Fibroblast of skin of left quadriceps (primary cell): Measurements from ENCODE around the gene MEGF11.
"Not testable (repeated sequence)": the region's sequence is repeated elsewhere in the genome, so short reads cannot be mapped to it uniquely, and the experiment has no call there.

Experiments
- DNase-seq, 2 experiments: peaks; one replicate each; pipeline ENCODE4 v3.0.0-alpha.2; 2013; ENCODE audit warnings: low read depth in 2 of 2

Gene MEGF11

DNA sequence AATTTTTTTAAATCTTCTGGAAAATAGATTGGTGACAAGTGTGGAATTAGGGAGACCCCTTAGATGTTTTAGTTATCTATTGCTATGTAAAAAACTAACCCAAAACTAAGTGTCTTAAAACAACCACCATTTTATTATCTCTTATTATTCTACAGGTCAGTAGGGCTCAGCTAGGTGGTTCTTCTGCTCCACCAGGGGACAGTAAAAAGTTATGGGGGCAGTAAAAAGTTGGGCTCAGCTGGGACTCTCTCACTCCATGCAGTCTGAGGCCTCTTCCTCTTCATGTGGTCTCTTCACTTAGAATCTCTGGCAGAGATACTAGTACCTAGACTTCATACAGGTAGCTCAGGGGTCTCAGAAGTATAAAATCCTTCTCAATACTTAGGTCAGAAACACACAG is 21.8 kb upstream of the MEGF11 start:
- no peak for DNase-seq

DNA sequence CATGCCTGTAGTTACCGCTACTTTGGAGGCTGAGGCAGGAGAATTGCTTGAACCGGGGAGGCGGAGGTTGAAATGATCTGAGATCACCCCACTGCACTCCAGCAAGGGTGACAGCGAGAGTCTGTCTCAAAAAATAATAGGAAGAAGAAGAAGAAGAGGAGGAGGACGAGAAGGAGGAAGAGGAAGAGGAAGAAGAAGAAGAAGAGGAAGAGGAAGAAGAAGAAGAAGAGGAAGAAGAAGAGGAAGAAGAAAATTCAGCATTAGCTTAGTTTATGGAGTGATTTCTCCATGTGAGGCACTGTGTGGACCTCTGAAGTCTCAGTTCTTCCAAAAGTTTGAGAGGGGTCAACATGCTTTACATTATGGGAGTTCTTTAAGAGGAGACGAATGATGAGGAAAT is 17.4 kb upstream of the MEGF11 start:
- no peak for DNase-seq

DNA sequence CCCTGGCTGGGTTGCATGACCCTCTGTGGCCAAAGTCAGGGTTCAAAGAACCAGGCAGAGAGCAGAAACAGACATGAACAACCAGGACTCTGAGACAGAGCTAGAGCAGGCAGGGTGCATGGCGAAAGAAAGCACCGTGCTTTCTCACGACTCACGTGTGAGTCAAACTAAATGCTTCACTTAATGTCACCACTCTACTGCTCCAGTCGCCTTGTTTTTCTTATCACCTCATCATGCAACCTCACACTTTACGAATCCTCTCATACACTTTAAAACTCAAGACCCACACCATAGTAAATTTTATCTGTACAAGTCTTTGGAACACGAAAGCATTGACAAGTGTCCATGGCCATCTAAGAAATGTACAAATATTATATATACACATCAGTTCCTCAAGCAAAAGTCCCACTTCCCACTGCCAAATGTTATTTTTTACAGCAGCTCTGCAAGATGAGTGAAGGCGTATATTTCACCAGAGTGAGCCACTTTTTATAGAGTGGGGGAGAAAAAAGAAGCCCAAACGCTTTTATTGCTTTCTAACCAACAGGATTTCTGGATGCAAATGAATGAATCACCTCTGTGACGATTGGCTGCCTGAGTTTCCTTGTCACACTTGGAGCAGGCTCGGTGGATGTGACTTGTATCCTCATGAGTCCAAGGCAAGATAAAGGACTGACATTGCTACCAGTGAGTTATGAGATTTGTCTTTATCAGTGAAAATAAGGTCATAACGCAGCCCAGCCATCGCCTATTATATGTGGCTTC is 16.0 kb upstream of the MEGF11 start:
- DNase-seq, result no peak

DNA sequence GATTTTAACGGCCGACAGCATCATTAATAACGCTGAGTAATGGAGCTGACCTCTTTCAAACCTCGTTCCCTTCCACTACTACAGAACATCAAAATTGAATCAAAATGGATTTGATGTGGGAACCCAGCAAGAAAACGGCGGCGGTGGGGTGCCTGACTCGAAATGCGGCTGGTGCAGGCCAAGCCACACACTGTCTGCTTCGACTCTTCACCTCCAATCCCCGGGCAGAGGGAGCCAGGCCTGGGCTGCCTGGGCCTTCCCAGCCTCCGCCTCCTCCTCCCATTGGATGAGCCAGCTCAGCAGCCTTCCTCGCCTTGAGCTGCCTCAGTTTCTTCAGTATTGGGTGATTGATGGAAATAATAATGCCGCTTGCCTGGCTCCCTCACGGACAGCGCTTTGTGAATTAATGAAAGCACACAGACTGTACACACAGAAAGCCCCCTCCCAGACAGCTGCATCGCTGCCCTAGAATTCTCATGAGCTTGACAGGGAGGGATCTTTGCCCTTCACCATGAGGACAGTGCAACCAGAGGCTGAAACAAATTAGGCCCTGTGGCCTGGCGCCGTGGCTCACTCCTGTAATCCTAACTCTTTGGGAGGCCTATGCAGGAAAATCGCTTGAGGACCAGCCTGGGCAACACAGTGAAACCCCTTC is 11.4 kb upstream of the MEGF11 start:
- DNase-seq, result no peak

DNA sequence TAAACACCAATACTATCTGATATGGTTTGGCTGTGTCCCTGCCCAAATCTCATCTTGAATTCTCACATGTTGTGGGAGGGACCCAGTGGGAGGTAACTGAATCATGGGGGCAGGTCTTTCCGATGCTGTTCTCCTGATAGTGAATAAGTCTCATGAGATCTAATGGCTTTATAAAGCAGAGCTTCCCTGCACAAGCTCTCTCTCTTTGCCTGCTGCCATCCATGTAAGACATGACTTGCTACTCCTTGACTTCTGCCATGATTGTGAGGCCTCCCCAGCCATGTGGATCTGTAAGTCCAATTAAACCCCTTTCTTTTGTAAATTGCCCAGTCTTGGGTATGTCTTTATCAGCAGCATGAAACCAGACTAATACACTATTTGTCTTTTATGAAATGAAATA is 9.3 kb upstream of the MEGF11 start:
- DNase-seq, result not testable (repeated sequence)

DNA sequence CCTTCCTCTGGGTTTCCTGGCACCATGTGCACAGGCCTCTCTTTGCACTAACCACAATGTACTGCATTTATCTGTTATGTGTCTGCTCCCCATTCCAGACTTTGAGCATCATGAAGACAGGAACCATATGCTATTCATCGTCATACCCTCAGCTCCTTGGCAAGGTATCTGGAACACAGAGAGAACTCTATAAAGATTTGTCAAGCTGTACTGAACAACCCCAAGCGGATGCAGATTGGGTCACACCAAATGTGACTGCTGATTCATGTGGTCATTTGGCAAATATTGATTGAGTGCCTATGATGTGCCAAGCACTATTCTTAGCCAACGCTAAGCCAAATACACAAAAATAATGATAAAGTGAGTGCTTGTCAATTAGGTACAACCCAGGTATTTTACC is 7.5 kb upstream of the MEGF11 start:
- no peak for DNase-seq

DNA sequence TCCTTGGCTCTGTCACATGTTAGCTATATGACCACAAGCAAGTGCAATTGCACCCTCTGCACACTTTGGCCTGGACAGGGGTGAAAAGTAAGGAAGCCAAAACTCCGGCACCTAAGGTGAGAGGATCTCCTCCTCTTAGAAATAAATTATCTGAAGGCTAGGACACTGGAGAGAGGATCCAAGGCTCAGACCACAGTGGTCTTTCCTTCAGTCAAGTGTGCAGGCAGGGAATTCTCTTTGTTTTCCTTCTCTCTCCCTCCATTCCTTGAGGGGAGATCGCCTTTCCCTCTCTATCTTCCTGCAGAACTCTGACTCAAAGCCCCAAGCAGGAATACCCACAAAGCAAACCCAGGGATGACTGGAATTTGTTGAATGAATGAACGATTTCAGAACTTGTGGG is 3.1 kb upstream of the MEGF11 start:
- no peak for DNase-seq

DNA sequence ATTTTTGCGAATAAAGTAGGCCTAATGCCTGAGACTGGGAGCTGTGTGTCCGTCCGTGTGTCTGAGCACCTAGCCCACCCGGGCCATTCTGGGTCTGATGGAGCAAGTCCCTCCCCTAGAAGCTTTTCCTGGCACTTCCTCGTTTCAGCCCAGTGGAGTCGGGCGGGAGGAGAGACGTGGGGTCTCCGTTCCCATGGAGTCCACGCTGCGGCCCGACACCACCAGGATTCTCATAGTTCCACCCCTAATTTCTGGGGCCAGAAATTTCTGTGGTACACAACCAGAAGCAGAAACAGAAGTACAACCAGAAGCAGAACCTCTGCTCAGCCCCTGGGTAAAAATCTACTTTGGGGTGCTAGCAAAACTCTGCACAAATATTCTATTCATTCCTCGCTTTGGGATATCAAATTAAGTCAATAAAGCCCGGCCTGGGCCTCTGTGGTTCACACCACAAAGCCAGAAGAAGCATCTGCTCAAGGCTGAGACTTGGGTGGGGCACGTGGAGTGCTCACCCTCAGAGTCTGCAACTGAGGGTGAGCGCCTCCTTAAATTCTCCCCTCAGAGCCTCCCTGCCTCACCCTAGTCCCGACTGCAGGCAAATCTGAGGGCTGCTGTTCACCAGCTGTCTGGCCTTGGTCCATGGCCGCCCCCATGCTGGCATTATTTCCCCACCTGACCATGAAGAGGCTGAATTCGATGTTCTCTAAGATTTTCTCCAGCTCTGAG is 1.6 kb upstream of the MEGF11 start:
- DNase-seq, result no peak

DNA sequence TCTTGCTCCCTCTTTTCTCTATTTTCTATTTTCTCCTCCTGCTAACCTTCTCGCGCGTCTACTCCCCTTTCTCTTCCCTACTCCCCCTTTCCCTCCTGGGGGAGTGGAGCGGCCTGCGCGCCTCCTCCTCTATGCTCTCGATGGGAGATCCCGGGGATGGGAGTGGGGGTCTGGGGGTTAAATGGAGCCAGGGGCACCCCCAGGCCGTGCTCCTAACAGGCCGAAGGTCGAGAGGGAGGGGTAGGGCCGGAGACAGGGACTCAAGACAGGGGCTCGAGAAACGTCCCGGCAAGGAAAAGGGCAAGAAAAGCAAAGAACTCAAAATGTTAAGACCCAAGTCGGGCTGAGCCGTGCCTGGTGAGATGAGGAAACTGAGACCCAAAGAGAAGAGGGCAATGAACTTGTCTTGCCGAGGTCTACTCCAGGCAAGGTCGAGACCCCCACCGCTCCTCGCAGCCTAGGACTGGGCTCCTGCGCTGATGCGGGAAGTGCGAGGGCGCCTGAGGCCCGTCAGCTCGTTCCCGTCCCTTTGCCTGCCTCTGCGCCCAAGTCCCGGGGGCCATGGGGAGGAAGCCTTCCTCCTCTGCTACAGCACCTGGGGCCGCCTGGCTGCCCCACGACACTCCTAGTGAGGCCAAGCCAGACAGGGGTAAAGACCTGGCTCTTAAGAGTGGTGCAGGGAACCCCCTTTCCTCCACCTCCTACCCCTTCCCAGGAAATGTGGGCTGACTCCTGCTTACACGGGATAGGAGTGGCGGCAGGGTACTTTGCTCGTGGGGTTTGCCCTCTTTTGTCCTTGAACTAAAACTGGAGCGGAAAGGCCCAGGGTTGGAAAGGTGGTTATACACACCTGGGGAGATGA is 770 bp upstream of the MEGF11 start:
- DNase-seq, result no peak

DNA sequence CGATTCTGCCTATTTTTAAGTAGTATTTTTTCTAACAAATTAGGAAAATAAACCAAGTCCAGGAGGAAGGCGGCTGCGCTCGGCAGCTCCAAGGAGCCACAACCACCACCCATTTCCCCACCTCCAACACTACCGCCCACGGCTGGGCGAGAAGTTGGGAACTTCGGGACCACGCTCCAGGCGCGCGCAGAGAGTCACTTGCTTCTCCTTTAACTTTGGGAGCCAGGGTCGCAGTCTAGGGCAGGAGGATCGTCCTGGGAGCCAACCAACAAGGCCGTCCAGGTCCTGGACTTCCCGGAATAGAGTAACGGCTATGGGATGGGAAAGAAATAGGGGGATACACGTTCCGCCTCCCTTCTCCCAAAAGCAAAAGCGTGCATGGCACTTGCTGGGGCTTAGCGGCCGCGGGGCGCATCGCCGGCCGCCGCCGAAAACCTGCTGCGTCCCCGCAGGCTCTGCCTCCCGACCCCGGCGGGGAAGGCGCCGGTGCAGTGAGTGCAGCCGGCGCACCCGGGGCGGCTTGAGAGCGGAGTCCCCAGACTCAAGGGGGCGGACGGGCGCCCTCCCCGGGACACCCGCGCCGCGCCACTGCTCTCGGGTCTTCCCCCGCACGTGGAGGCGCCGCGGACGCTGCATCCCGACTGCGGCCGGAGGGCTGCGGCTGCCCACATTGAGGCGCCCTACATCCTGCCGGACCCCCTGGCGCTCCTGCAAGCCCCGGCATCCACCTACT is 699 bp downstream of the MEGF11 start:
- DNase-seq, result no peak

DNA sequence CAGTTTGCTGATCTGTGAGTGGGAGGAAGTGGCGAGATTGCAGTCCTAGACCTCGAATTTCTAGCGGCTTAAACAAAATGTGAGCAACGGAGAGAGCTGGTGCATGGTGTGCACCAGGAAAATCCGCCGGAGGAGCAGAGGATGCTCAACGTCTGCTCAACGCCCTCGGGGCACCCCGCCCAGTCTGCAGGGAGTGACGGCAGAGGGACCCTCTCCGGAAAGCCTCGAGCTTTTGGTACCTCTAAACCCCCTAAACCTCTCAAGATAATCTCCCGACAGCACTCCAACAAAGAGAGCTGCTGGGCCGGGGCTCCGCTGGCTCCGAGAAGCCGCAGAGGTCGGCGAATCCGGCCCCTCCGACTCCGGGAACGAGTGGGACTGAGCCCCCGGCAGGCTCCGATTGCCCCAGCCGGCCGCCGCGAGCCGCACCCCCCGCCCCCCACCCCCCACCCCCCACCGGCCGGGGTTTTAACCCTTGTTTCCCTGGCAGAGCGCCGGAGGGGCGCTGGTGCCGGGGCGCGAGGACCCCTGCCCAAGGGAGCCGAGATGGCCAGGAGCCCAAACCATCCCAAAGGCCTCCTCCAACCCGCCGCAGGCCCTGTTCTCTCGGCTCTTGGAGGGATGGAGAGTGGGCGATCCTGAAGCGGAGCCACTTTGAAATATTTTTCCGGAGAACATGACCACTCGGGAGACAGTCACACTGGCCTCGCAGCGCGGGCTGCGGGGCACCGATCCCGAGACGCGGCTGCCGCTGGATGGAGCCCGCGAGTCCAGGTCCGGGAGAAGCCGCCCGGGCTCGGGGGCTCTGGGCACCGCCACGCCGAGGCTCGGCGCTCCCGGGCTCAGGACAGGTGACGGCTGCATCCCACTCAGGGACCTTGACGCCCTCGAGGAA is 1.5 kb downstream of the MEGF11 start:
- no peak for DNase-seq

DNA sequence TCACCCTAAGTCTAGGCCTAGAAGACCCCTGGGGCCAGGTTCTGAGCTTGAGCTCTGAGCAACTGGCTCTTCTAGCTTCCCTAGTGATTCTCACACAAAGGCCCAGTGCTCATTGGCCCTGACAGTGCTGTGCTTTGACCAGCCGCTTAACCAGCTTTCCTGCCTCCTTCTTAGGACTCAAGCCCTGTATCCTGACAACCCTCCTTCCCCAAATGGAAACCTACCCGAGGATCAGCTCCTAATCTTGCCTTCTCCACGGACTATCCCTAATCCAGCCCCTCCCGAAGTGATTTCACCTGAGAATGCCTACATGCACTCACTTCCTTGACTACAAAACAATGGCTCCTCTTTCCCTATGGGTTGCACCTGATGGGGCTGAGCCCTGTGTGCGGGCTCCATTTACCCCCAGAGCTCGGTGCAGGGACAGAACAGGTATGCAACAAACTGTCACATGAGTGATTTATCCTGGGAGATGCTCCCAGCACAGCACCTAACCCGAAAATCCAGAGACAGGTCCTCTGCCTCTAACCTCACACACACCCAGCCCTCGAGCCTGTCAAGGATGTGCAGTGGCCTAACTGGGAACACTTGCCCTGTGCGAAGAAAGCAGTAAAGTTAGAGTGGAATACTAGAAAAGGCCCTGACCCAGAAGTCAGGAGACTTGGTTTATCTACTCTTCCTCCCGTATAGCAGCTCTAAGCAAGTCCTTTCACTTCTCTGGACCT is 2.3 kb downstream of the MEGF11 start:
- no peak for DNase-seq

DNA sequence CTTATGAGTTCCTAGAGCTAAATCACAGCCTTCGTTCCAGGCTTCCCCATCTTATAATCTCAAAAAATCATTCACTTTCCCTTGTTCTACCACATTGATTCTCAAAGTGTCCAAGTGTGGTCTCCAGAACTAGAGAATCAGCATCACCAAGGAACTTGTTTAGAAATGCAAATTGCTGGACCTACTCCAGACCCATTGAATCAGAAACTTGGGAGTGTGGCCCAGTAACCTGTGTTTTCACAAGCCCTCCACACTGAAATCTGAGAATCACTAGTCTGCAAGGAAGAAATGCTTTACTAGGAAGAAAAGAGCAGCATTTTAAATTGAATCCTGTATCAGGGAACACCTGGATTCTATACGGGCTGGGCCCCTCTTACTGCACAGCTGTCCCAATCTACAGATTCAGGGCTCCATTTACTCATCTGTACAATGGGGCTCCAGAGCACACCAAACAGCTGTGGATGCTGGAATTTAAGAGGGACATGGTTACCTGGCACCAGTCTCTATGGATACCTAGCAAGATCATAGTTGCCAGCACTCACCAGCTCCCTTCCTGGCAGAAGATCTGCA is 3.9 kb downstream of the MEGF11 start:
- DNase-seq, result no peak

DNA sequence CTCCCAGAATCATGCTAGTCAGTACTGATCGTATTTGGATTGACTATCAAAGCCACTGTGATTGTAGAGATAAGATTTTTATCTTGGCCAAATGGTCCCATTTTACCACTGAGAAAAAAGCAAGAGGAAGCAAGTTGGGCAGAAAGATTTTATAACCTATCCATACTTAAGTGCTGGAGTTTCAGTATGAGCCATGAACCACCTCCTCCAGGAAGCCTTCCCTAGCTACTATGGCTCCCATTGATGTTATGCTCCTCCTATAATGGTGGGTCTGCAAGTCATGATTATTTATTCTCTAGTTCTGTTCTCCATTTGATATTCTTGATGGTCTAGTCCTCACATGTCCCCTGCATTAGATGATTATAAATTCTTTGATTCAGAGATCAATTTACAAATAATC is 6.6 kb downstream of the MEGF11 start:
- no peak for DNase-seq

DNA sequence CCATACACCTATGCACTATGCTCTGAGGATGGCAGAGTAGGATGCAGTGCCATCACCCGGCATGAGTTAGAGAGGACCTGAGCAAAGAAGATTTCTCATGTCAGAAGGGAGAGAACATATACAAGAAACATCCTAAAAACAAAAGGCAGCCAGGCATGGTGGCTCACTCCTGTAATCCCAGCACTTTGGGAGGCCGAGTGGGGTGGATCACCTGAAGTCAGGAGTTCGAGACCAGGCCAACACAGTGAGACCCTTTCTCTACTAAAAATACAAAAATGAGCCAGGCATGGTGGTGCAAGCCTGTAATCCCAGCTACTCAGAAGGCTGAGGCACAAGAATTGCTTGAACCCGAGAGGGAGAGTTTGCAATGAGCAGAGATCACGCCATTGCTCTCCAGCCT is 7.7 kb downstream of the MEGF11 start:
- DNase-seq, result not testable (repeated sequence)

DNA sequence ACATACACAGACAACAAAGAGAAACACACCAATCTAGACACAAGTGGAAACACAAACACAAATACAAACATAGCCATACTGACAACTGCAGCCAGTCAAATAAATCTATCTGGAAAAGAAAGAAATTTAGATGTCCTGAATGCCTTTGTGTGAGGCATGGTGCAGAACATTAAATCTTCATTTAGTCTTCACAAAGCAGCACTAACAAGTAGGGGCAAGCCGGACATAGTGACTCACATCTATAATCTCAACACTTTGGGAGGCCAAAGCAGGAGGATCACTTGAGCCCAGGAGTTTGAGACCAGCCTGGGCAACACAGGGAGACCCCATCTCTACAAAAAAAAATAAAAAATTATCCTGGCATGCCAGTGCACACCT is 11.7 kb downstream of the MEGF11 start:
- no peak for DNase-seq

DNA sequence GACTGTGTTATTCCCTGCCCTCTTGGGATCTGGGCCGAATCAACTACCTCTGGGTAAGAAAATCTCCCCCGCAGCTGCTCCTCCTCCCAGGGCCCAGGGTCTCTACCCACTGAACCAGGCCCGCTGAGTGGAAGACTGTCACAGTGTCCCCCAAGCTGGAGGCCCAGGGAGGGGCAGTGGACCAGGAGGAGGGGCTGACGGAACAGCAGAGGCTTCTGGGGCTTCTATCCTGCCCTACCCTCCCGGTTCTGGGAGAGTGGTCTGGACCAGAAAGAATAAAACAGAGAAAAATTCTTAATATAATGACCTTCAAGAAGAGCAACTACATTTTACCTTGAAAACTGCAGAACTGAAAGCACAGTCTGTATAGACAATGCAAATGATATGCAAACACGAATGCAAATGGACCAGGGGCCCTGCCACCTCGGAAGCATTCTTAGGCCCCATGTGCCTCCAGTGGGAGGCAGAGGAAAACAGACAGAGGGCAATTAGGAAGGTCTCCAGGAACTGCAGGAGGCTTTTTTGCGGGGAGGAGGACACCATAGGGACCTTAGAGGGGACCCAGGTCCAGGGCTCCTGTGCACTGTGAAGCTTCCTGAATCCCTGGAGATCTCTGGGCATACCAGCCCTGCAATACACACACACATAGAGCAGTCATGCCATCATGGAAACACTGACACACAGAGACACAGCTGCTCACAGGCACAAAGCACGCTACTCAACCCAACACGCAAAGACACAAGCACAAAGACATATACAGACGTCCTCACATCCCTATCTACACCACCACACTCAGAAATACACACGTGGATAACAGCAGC is 12.3 kb downstream of the MEGF11 start:
- no peak for DNase-seq

DNA sequence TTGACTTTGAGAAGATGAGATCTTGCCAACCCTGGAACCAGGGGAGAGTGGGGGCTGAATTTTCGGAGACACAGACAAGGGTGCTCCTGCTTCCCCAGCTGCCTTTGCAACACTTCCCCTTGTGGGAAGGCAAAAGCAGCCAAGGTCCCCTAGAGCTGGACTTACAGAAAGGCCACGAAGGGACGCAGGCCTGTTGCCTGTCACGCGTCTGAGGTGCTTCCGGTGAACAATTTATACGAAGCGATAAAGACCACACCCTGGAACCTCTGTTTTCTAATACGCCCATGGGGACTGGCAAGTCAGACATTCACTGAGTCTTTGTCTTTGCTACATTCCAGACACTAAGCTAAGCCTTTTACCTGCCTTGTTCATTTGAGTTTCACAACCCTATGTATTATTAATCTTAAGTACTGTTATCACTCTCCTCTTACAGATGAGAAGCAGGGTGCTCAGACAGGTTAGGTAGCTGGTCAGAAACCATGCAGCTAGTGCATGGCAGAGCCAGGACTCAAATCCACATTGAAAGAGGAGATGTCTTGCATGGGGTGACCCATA is 13.2 kb downstream of the MEGF11 start:
- no peak for DNase-seq
